WTC11 (cell line): Measurements from ENCODE around the gene RASSF3. TPM values are rescaled to one million over a fixed set of nuclear protein-coding genes. Genes with fewer than 3 reads are reported as not detected.

Experiments used
- ATAC-seq: fragments of 200-7000 bp; cut with Tn5 transposase; 2 replicates; pipeline ENCODE4 v1.10.0; 2021; ENCODE audit warnings: mild to moderate bottlenecking, moderate library complexity
- CTCF ChIA-PET: fragments of 300-600 bp; sonication (Branson Sonifier 250); formaldehyde crosslinking; loops from one replicate; lab custom pipeline; 2021; ENCODE audit warnings: antibody characterized with exemption; lab: Charles Lee
- POLR2A ChIA-PET: fragments of 350-600 bp; sonication (Branson Sonifier 250); formaldehyde crosslinking; loops from one replicate; lab custom pipeline; 2021; ENCODE audit warnings: antibody characterized with exemption; lab: Charles Lee
- DNase-seq: peaks from one replicate; pipeline ENCODE4 v3.0.0; 2021; ENCODE audit warnings: low spot score
- H3K27ac Mint-ChIP-seq: 2 replicates; pipeline ENCODE4 v1.8.0; 2021; ENCODE audit warnings: mixed read lengths
- H3K27me3 Mint-ChIP-seq: 2 replicates; pipeline ENCODE4 v1.8.0; 2021; ENCODE audit warnings: low read depth, mild to moderate bottlenecking, moderate library complexity, mixed read lengths
- H3K36me3 Mint-ChIP-seq: 2 replicates; pipeline ENCODE4 v1.8.0; 2021; ENCODE audit warnings: mixed read lengths
- H3K4me1 Mint-ChIP-seq: 2 replicates; pipeline ENCODE4 v1.8.0; 2022; ENCODE audit warnings: mixed read lengths
- H3K4me3 Mint-ChIP-seq: 2 replicates; pipeline ENCODE4 v1.8.0; 2021; ENCODE audit warnings: mild to moderate bottlenecking, moderate library complexity, mixed read lengths
- H3K9me3 Mint-ChIP-seq: 2 replicates; pipeline ENCODE4 v1.8.0; 2021; ENCODE audit warnings: mixed read lengths
- CREM ChIP-seq: sonication (generic); formaldehyde crosslinking; IDR thresholded peaks from 2 replicates; pipeline ENCODE4 v1.8.1; 2022; ENCODE audit warnings: mild to moderate bottlenecking, missing genetic modification reagents, moderate library complexity
- ELF4 ChIP-seq: sonication (generic); formaldehyde crosslinking; IDR thresholded peaks from 2 replicates; pipeline ENCODE4 v1.8.1; 2022; ENCODE audit warnings: low read depth, mild to moderate bottlenecking, moderate library complexity, missing genetic modification reagents
- EMX1 ChIP-seq: fragments of 250-450 bp; sonication (Bioruptor Pico); IDR thresholded peaks from 2 replicates; pipeline ENCODE4 v1.8.0; 2021; ENCODE audit warnings: mild to moderate bottlenecking
- FOXP1 ChIP-seq: sonication (generic); formaldehyde crosslinking; IDR thresholded peaks from 2 replicates; pipeline ENCODE4 v1.8.0; 2022; ENCODE audit warnings: missing genetic modification reagents, mild to moderate bottlenecking, moderate library complexity, borderline replicate concordance
- GTF2I ChIP-seq: fragments of 250-450 bp; sonication (Bioruptor Pico); conservative IDR thresholded peaks from 2 replicates; pipeline ENCODE4 v1.4.0; 2021; ENCODE audit warnings: mild to moderate bottlenecking
- HMGA2 ChIP-seq: fragments of 250-450 bp; sonication (Bioruptor Pico); IDR thresholded peaks from 2 replicates; pipeline ENCODE4 v1.4.0; 2021; ENCODE audit warnings: mild to moderate bottlenecking, moderate library complexity
- KAT7 ChIP-seq: sonication (generic); formaldehyde crosslinking; IDR thresholded peaks from 2 replicates; pipeline ENCODE4 v1.8.1; 2023; ENCODE audit warnings: missing genetic modification reagents, mild to moderate bottlenecking, borderline replicate concordance
- NR2C2 ChIP-seq: sonication (generic); formaldehyde crosslinking; IDR thresholded peaks from 2 replicates; pipeline ENCODE4 v1.8.0; 2022; ENCODE audit warnings: mild to moderate bottlenecking, missing genetic modification reagents
- OVOL2 ChIP-seq: fragments of 250-450 bp; sonication (Bioruptor Pico); IDR thresholded peaks from 2 replicates; pipeline ENCODE4 v1.9.0; 2021; ENCODE audit warnings: mild to moderate bottlenecking, borderline replicate concordance
- RELA ChIP-seq: sonication (generic); formaldehyde crosslinking; IDR thresholded peaks from 2 replicates; pipeline ENCODE4 v1.8.1; 2022; ENCODE audit warnings: missing genetic modification reagents, mild to moderate bottlenecking, borderline replicate concordance
- SMAD3 ChIP-seq: sonication (generic); formaldehyde crosslinking; IDR thresholded peaks from 2 replicates; pipeline ENCODE4 v1.8.0; 2022; ENCODE audit warnings: missing genetic modification reagents, mild to moderate bottlenecking, borderline replicate concordance
- SOX15 ChIP-seq: fragments of 250-450 bp; sonication (Bioruptor Pico); IDR thresholded peaks from 2 replicates; pipeline ENCODE4 v1.9.0; 2021; ENCODE audit warnings: mild to moderate bottlenecking
- TCF7 ChIP-seq: sonication (generic); formaldehyde crosslinking; IDR thresholded peaks from 2 replicates; pipeline ENCODE4 v1.8.0; 2022; ENCODE audit warnings: mild to moderate bottlenecking, low read depth, missing genetic modification reagents, moderate library complexity
- TEAD1 ChIP-seq: sonication (generic); formaldehyde crosslinking; IDR thresholded peaks from 2 replicates; pipeline ENCODE4 v1.8.0; 2022; ENCODE audit warnings: mild to moderate bottlenecking, missing genetic modification reagents
- ZNF396 ChIP-seq: fragments of 250-450 bp; sonication (Bioruptor Pico); IDR thresholded peaks from 2 replicates; pipeline ENCODE4 v1.8.0; 2021; ENCODE audit warnings: mild to moderate bottlenecking, moderate library complexity, borderline replicate concordance
- ZNF416 ChIP-seq: fragments of 250-450 bp; sonication (Bioruptor Pico); IDR thresholded peaks from 2 replicates; pipeline ENCODE4 v1.9.0; 2021; ENCODE audit warnings: mild to moderate bottlenecking, inconsistent platforms
- ZNF671 ChIP-seq: fragments of 250-450 bp; sonication (Bioruptor Pico); IDR thresholded peaks from 2 replicates; pipeline ENCODE4 v1.8.0; 2021; ENCODE audit warnings: mild to moderate bottlenecking
- total RNA-seq: library from RNA; stranded (reverse); gene quantifications from 3 replicates; pipeline ENCODE4 v1.2.3, GENCODE V29; 2021
- TF ChIP-seq, protein P1 (sequence below): sonication (generic); formaldehyde crosslinking; IDR thresholded peaks from 2 replicates; pipeline ENCODE4 v1.8.0; 2022; ENCODE audit warnings: mild to moderate bottlenecking, missing genetic modification reagents
- TF ChIP-seq, protein P2 (sequence below): sonication (generic); formaldehyde crosslinking; IDR thresholded peaks from 2 replicates; pipeline ENCODE4 v1.8.0; 2022; ENCODE audit warnings: missing genetic modification reagents
- TF ChIP-seq, protein P3 (sequence below): sonication (generic); formaldehyde crosslinking; IDR thresholded peaks from 2 replicates; pipeline ENCODE4 v1.8.1; 2023; ENCODE audit warnings: mild to moderate bottlenecking, missing genetic modification reagents, moderate library complexity
- TF ChIP-seq, protein P4 (sequence below): sonication (generic); formaldehyde crosslinking; conservative IDR thresholded peaks from 2 replicates; pipeline ENCODE4 v1.8.1; 2022; ENCODE audit warnings: mild to moderate bottlenecking, missing genetic modification reagents
- TF ChIP-seq, protein P5 (sequence below): sonication (generic); formaldehyde crosslinking; IDR thresholded peaks from 2 replicates; pipeline ENCODE4 v1.8.0; 2022; ENCODE audit warnings: mild to moderate bottlenecking, missing genetic modification reagents
- TF ChIP-seq, protein P6 (sequence below): sonication (generic); formaldehyde crosslinking; IDR thresholded peaks from 2 replicates; pipeline ENCODE4 v1.8.0; 2023; ENCODE audit warnings: mild to moderate bottlenecking, missing genetic modification reagents

RASSF3 gene
- total RNA-seq, 1 experiment from 2014 or later = 54.7 TPM

DNA sequence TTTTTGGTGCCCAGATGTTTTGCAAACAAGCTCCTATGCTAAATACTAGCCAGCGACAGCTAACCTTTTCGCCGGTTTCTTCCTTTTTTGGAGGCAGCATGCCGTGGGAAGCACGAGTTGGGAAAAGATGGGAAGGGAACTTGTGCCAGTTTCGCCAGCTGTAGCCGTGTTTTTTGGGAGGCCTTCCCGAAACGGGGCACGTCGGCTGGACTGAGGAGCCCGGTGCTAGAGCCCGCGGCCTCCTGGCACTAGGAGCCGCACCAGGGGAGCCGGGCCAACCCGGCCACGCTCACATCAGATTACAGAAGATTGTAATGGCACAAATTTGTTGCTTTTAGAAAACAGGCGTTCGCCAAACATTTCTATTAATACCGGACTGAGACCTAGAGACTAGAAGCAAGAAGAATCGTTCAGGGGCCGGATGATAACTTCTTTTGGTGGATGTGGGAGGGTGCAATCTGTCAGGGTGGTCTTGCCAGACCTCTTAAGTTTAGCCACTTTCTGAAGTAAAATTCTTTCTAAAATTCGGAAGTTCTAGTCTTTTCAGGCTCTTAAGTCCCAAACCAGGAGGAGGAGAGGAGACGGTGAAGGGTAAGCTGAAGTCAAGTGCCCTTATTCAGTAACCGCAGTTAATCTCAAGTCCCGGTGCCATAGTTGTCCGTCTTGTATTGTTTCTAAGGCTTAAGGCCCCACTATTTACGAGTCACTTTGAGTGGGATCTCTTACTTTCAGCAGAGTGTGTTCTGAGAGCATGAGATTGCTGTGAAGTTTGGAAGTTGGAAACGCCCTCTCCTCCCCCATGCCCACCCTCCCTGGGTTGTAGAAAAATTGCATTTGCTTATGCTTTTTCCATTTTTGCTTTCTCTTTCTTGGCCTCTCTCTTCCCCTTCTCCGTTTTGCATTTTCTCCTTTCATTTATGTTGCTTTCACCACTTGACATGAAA is 1.3 kb downstream of the RASSF3 start:
- ATAC-seq = no peak
- no peaks in the 10 kb centered on the region for H3K27me3 Mint-ChIP-seq
- peak overlapping the region; percentile 91 for H3K27ac Mint-ChIP-seq
- peak overlapping the region; percentile 94 for H3K4me3 Mint-ChIP-seq
- no peaks in the 10 kb centered on the region for H3K9me3 Mint-ChIP-seq
- ChIA-PET POLR2A (interaction anchor here (0.9 to 1.3 kb wide), 5 partner anchors 10 to 80 kb away, joined by 3 to 4 read pairs (median 3); no protein-coding TSS in a partner anchor), CTCF (interaction anchor here (0.9 to 4.8 kb wide), 7 partner anchors 12 to 190 kb away, joined by 3 to 29 read pairs (median 5); no protein-coding TSS in a partner anchor)
- peaks cover 43% of the 10 kb centered on the region for H3K4me1 Mint-ChIP-seq
- no peak for TF ChIP-seq EMX1
- no peak for TF ChIP-seq FOXP1 (CRISPR knock-in tag)
- TF ChIP-seq TEAD1 = no peak
- TF ChIP-seq, protein P1, sequence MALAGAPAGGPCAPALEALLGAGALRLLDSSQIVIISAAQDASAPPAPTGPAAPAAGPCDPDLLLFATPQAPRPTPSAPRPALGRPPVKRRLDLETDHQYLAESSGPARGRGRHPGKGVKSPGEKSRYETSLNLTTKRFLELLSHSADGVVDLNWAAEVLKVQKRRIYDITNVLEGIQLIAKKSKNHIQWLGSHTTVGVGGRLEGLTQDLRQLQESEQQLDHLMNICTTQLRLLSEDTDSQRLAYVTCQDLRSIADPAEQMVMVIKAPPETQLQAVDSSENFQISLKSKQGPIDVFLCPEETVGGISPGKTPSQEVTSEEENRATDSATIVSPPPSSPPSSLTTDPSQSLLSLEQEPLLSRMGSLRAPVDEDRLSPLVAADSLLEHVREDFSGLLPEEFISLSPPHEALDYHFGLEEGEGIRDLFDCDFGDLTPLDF (CRISPR knock-in tag) = no peak
- TF ChIP-seq ZNF396 (CRISPR knock-in tag) = no peak
- no peak for TF ChIP-seq ELF4 (CRISPR knock-in tag)
- TF ChIP-seq ZNF671 (CRISPR knock-in tag) = no peak
- TF ChIP-seq KAT7 = no peak
- TF ChIP-seq, protein P2, sequence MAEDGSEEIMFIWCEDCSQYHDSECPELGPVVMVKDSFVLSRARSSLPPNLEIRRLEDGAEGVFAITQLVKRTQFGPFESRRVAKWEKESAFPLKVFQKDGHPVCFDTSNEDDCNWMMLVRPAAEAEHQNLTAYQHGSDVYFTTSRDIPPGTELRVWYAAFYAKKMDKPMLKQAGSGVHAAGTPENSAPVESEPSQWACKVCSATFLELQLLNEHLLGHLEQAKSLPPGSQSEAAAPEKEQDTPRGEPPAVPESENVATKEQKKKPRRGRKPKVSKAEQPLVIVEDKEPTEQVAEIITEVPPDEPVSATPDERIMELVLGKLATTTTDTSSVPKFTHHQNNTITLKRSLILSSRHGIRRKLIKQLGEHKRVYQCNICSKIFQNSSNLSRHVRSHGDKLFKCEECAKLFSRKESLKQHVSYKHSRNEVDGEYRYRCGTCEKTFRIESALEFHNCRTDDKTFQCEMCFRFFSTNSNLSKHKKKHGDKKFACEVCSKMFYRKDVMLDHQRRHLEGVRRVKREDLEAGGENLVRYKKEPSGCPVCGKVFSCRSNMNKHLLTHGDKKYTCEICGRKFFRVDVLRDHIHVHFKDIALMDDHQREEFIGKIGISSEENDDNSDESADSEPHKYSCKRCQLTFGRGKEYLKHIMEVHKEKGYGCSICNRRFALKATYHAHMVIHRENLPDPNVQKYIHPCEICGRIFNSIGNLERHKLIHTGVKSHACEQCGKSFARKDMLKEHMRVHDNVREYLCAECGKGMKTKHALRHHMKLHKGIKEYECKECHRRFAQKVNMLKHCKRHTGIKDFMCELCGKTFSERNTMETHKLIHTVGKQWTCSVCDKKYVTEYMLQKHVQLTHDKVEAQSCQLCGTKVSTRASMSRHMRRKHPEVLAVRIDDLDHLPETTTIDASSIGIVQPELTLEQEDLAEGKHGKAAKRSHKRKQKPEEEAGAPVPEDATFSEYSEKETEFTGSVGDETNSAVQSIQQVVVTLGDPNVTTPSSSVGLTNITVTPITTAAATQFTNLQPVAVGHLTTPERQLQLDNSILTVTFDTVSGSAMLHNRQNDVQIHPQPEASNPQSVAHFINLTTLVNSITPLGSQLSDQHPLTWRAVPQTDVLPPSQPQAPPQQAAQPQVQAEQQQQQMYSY (CRISPR knock-in tag) = peak; percentile 43; the same call in 1 of the 2 replicates
- peaks cover 11% of the 10 kb centered on the region for H3K36me3 Mint-ChIP-seq
- peak; percentile 13 for DNase-seq

DNA sequence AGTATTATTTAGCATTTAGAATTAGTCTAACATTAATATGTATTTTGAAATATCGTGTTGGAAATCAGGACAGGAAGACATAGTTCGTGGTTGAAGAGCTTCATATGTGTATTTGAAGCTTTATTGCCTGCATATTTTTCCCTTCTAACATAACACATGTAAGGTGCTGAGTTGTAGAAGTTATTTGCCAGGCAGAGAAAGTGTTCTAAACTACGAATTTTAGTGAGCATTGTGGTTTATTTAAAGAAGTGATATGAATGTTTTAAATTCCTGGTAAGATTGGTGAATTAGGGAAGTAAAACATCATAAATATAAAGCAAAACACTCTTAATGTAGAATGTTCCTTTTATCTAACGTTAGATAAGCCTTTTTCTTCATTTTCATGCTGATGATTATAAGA is 2.5 kb downstream of the RASSF3 start:
- Mint-ChIP-seq H3K9me3 (no peaks in the 10 kb centered on the region), H3K4me3 (peak overlapping the region; percentile 94), H3K36me3 (peaks cover 11% of the 10 kb centered on the region), H3K27ac (no peak overlapping the region; the same call in 1 of the 2 replicates), H3K27me3 (no peaks in the 10 kb centered on the region), H3K4me1 (peaks cover 43% of the 10 kb centered on the region)
- TF ChIP-seq GTF2I (no peak), TCF7 (CRISPR knock-in tag) (no peak), KAT7 (no peak), CREM (no peak), NR2C2 (no peak), SMAD3 (no peak), OVOL2 (CRISPR knock-in tag) (no peak), HMGA2 (CRISPR knock-in tag) (no peak), SOX15 (CRISPR knock-in tag) (no peak), RELA (CRISPR knock-in tag) (no peak), ZNF416 (CRISPR knock-in tag) (no peak), ZNF396 (CRISPR knock-in tag) (no peak)
- TF ChIP-seq, protein P3, sequence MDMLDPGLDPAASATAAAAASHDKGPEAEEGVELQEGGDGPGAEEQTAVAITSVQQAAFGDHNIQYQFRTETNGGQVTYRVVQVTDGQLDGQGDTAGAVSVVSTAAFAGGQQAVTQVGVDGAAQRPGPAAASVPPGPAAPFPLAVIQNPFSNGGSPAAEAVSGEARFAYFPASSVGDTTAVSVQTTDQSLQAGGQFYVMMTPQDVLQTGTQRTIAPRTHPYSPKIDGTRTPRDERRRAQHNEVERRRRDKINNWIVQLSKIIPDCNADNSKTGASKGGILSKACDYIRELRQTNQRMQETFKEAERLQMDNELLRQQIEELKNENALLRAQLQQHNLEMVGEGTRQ (CRISPR knock-in tag) = no peak
- TF ChIP-seq, protein P4, sequence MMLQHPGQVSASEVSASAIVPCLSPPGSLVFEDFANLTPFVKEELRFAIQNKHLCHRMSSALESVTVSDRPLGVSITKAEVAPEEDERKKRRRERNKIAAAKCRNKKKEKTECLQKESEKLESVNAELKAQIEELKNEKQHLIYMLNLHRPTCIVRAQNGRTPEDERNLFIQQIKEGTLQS (CRISPR knock-in tag) = no peak
- TF ChIP-seq, protein P5, sequence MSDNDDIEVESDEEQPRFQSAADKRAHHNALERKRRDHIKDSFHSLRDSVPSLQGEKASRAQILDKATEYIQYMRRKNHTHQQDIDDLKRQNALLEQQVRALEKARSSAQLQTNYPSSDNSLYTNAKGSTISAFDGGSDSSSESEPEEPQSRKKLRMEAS (CRISPR knock-in tag) = no peak
- TF ChIP-seq, protein P6, sequence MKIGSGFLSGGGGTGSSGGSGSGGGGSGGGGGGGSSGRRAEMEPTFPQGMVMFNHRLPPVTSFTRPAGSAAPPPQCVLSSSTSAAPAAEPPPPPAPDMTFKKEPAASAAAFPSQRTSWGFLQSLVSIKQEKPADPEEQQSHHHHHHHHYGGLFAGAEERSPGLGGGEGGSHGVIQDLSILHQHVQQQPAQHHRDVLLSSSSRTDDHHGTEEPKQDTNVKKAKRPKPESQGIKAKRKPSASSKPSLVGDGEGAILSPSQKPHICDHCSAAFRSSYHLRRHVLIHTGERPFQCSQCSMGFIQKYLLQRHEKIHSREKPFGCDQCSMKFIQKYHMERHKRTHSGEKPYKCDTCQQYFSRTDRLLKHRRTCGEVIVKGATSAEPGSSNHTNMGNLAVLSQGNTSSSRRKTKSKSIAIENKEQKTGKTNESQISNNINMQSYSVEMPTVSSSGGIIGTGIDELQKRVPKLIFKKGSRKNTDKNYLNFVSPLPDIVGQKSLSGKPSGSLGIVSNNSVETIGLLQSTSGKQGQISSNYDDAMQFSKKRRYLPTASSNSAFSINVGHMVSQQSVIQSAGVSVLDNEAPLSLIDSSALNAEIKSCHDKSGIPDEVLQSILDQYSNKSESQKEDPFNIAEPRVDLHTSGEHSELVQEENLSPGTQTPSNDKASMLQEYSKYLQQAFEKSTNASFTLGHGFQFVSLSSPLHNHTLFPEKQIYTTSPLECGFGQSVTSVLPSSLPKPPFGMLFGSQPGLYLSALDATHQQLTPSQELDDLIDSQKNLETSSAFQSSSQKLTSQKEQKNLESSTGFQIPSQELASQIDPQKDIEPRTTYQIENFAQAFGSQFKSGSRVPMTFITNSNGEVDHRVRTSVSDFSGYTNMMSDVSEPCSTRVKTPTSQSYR = no peak
- ATAC-seq = no peak
- ChIA-PET POLR2A (no interaction called here), CTCF (interaction anchor here (1.5 kb wide), 1 partner anchor 63 kb away, joined by 5 read pairs; no protein-coding TSS in a partner anchor)
- no peak for DNase-seq
